ENCODE data around the gene STPG4. TPM values are rescaled to one million over a fixed set of nuclear protein-coding genes. Genes with fewer than 3 reads are reported as not detected.

STPG4 gene
- total RNA-seq, 1 experiment from 2014 or later, result not detected

- Histone ChIP-seq H3K9me2 (replicated peaks; ENCODE audit: insufficient read depth, low read length) (no peaks in the 10 kb centered on the region), H3K4me3 (ENCODE audit: low read length) (no peak overlapping the region), H3K4me1 (ENCODE audit: low read length) (peaks cover 5% of the 10 kb centered on the region), H3K4me2 (ENCODE audit: low read depth, low read length, poor library complexity, severe bottlenecking) (no peak overlapping the region), H3K27me3 (ENCODE audit: low read length) (no peaks in the 10 kb centered on the region), H2AFZ (ENCODE audit: low read length) (no peak overlapping the region), H3K9me3 (ENCODE audit: low read length) (no peaks in the 10 kb centered on the region), H4K20me1 (ENCODE audit: insufficient read depth, low read depth, low read length) (no peaks in the 10 kb centered on the region), H3K36me3 (ENCODE audit: insufficient read depth, low read length) (no peaks in the 10 kb centered on the region), H3K27ac (ENCODE audit: low read length) (no peak overlapping the region), H3K9ac (ENCODE audit: low read length) (no peak overlapping the region), H3K79me2 (ENCODE audit: low read length) (no peaks in the 10 kb centered on the region)
- no peak for DNase-seq
Measured at GRCh38 chr2:47091118-47091517, 64.0 kb downstream of the STPG4 start.

GRCh38 chr2:47089083-47089464, 66.0 kb downstream of the STPG4 start:
- Histone ChIP-seq H3K27ac (ENCODE audit: low read length) (no peak overlapping the region), H3K4me2 (ENCODE audit: low read depth, low read length, poor library complexity, severe bottlenecking) (no peak overlapping the region), H2AFZ (ENCODE audit: low read length) (no peak overlapping the region), H3K27me3 (ENCODE audit: low read length) (no peaks in the 10 kb centered on the region), H4K20me1 (ENCODE audit: insufficient read depth, low read depth, low read length) (no peaks in the 10 kb centered on the region), H3K36me3 (ENCODE audit: insufficient read depth, low read length) (no peaks in the 10 kb centered on the region), H3K4me1 (ENCODE audit: low read length) (peaks cover 5% of the 10 kb centered on the region), H3K79me2 (ENCODE audit: low read length) (no peaks in the 10 kb centered on the region), H3K9ac (ENCODE audit: low read length) (no peak overlapping the region), H3K4me3 (ENCODE audit: low read length) (no peak overlapping the region), H3K9me3 (ENCODE audit: low read length) (no peaks in the 10 kb centered on the region), H3K9me2 (replicated peaks; ENCODE audit: insufficient read depth, low read length) (no peaks in the 10 kb centered on the region)
- DNase-seq, result no peak

DNA sequence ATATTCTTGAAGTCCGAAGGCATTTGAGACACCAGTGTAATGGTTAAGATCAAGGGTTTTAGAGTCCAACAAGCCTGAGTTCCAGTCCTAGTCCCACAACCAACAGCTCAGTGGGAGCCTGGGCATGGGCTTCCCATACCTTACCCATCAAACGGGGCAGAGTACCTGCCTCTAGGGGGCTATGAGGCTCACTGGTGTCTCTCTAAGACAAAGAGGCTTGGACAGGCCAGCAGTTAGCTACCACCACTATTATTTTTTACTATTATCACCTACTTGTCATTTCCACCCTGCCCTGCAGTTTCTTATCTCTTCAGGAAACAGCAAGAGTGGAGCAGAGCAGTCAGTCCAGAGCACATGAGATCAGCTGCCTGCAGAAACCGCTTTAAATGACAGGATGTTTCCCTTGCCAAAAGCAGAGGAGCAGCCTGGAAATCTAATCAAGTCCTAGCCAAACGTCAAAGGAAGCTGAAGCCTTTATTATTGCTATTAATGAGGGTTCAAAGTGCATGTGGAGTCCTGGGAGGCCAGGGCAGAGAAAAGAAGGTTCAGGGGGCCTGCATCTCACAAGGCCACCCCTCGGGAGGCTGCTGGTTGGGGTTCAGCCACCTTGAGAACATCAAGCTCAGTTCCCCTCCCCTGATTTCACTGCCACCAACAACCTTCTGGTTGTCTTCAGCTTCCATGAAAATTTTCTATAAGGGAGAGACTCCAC, 66.6 kb downstream of the STPG4 start:
- Histone ChIP-seq H3K27me3 (ENCODE audit: low read length) (no peaks in the 10 kb centered on the region), H3K79me2 (ENCODE audit: low read length) (no peaks in the 10 kb centered on the region), H3K4me1 (ENCODE audit: low read length) (peaks cover 5% of the 10 kb centered on the region), H4K20me1 (ENCODE audit: insufficient read depth, low read depth, low read length) (no peaks in the 10 kb centered on the region), H3K9ac (ENCODE audit: low read length) (no peak overlapping the region), H3K9me3 (ENCODE audit: low read length) (no peaks in the 10 kb centered on the region), H3K9me2 (replicated peaks; ENCODE audit: insufficient read depth, low read length) (no peaks in the 10 kb centered on the region), H2AFZ (ENCODE audit: low read length) (no peak overlapping the region), H3K36me3 (ENCODE audit: insufficient read depth, low read length) (no peaks in the 10 kb centered on the region), H3K4me2 (ENCODE audit: low read depth, low read length, poor library complexity, severe bottlenecking) (no peak overlapping the region), H3K27ac (ENCODE audit: low read length) (no peak overlapping the region), H3K4me3 (ENCODE audit: low read length) (no peak overlapping the region)
- no peak for DNase-seq

DNA sequence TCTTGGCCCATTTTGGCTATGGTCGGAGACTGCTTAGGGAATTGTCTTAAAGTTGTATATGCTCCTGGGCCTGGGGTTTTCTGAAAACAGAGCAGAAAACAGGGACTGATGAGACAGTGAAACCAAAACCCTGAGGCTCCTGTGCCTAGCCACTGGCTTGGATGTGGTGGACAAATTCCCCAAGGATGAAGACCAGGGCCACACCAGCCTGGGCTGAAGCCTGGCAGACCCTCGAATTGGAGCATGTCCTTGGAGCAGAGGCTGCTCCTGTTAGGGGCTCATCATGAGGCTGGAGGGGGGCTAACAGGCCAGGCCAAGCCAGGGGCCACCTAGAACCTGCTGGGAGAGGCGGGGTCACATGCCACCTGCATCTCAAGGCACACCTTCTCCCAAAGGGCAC, 68.1 kb downstream of the STPG4 start:
- H3K79me2 ChIP-seq (ENCODE audit: low read length), result no peaks in the 10 kb centered on the region
- peaks cover 5% of the 10 kb centered on the region for H3K4me1 ChIP-seq (ENCODE audit: low read length)
- no peaks in the 10 kb centered on the region for H4K20me1 ChIP-seq (ENCODE audit: insufficient read depth, low read depth, low read length)
- H3K4me3 ChIP-seq (ENCODE audit: low read length), result no peak overlapping the region
- no peaks in the 10 kb centered on the region for H3K36me3 ChIP-seq (ENCODE audit: insufficient read depth, low read length)
- H3K4me2 ChIP-seq (ENCODE audit: low read depth, low read length, poor library complexity, severe bottlenecking), result no peak overlapping the region
- no peak overlapping the region for H3K9ac ChIP-seq (ENCODE audit: low read length)
- H3K27me3 ChIP-seq (ENCODE audit: low read length), result no peaks in the 10 kb centered on the region
- no peak overlapping the region for H2AFZ ChIP-seq (ENCODE audit: low read length)
- no peaks in the 10 kb centered on the region for H3K9me2 ChIP-seq (replicated peaks; ENCODE audit: insufficient read depth, low read length)
- H3K9me3 ChIP-seq (ENCODE audit: low read length), result no peaks in the 10 kb centered on the region
- H3K27ac ChIP-seq (ENCODE audit: low read length), result no peak overlapping the region
- DNase-seq, result no peak

- Histone ChIP-seq H3K4me1 (ENCODE audit: low read length) (peaks cover 5% of the 10 kb centered on the region), H3K4me3 (ENCODE audit: low read length) (no peak overlapping the region), H3K79me2 (ENCODE audit: low read length) (no peaks in the 10 kb centered on the region), H3K4me2 (ENCODE audit: low read depth, low read length, poor library complexity, severe bottlenecking) (no peak overlapping the region), H4K20me1 (ENCODE audit: insufficient read depth, low read depth, low read length) (no peaks in the 10 kb centered on the region), H2AFZ (ENCODE audit: low read length) (no peak overlapping the region), H3K27ac (ENCODE audit: low read length) (no peak overlapping the region), H3K9me2 (replicated peaks; ENCODE audit: insufficient read depth, low read length) (no peaks in the 10 kb centered on the region), H3K9me3 (ENCODE audit: low read length) (no peaks in the 10 kb centered on the region), H3K36me3 (ENCODE audit: insufficient read depth, low read length) (no peaks in the 10 kb centered on the region), H3K9ac (ENCODE audit: low read length) (no peak overlapping the region), H3K27me3 (ENCODE audit: low read length) (no peaks in the 10 kb centered on the region)
- DNase-seq, result no peak
Measured at GRCh38 chr2:47086571-47086970, 68.5 kb downstream of the STPG4 start.

DNA sequence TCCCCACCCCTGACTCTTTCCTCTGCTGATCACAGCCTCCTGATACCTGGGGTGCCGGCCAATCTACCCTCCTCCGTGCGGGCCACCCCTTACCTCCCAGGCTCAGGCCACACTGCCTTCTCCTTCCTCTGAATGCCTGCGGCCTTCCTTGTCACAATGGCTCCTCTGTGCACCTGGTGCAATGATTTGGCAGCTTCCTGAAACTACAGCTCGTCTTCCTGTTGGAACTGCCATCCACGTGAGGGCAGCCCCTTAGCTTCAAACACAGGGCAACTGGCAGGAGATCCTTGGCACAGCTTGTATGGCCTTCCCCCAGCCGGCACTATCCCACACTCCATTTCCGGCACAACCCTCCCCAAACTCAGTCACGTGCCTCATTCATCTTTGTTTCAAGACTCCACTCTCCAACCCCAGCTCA, 69.0 kb downstream of the STPG4 start:
- H3K4me3 ChIP-seq (ENCODE audit: low read length), result no peak overlapping the region
- no peak for DNase-seq
- H3K36me3 ChIP-seq (ENCODE audit: insufficient read depth, low read length), result no peaks in the 10 kb centered on the region
- no peak overlapping the region for H3K27ac ChIP-seq (ENCODE audit: low read length)
- no peaks in the 10 kb centered on the region for H3K27me3 ChIP-seq (ENCODE audit: low read length)
- H3K4me1 ChIP-seq (ENCODE audit: low read length), result peaks cover 5% of the 10 kb centered on the region
- no peaks in the 10 kb centered on the region for H3K79me2 ChIP-seq (ENCODE audit: low read length)
- no peaks in the 10 kb centered on the region for H3K9me2 ChIP-seq (replicated peaks; ENCODE audit: insufficient read depth, low read length)
- no peaks in the 10 kb centered on the region for H4K20me1 ChIP-seq (ENCODE audit: insufficient read depth, low read depth, low read length)
- H3K9ac ChIP-seq (ENCODE audit: low read length), result no peak overlapping the region
- no peak overlapping the region for H3K4me2 ChIP-seq (ENCODE audit: low read depth, low read length, poor library complexity, severe bottlenecking)
- H3K9me3 ChIP-seq (ENCODE audit: low read length), result no peaks in the 10 kb centered on the region
- no peak overlapping the region for H2AFZ ChIP-seq (ENCODE audit: low read length)

DNA sequence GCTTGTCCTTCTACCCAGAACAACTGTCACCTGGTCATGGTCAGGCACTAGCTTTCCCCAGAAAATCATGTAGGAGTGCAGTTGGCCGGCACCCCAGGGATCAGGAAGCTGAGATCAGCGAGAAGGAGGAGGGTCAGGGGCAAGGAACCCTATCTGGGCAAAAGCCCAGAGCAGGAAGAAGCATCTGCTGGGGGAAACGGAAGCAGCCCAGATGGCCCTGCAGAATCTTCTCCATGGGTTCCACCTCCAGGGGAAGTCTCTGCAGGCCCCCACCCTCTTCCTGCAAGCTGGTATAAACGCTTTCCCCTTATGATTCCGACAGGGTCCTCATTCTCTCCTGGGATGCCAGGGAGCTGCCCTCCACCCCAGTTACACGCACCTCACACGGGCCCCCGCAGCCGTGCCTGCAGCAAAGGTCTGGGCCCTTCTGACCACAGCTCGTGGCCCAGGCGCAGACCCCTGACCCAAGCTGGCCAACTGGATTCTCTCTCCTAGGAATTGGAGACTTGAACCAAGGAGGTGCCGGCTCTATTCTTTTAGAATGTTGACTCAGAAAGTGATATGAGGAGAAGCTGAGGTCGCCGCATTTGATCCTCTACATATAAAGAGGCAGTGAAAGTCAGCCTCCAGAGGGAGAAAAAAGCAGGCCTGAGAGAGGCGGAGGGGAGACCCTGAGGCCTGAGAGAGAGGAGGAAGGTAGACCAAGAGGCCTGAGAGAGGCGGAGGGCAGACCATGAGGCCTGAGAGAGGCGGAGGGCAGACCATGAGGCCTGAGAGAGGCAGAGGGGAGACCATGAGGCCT, 71.0 kb downstream of the STPG4 start:
- Histone ChIP-seq H2AFZ (ENCODE audit: low read length) (no peak overlapping the region), H3K79me2 (ENCODE audit: low read length) (no peaks in the 10 kb centered on the region), H3K27me3 (ENCODE audit: low read length) (no peaks in the 10 kb centered on the region), H4K20me1 (ENCODE audit: insufficient read depth, low read depth, low read length) (no peaks in the 10 kb centered on the region), H3K9me3 (ENCODE audit: low read length) (no peaks in the 10 kb centered on the region), H3K9ac (ENCODE audit: low read length) (no peak overlapping the region), H3K27ac (ENCODE audit: low read length) (no peak overlapping the region), H3K4me1 (ENCODE audit: low read length) (no peaks in the 10 kb centered on the region), H3K36me3 (ENCODE audit: insufficient read depth, low read length) (no peaks in the 10 kb centered on the region), H3K9me2 (replicated peaks; ENCODE audit: insufficient read depth, low read length) (no peaks in the 10 kb centered on the region), H3K4me2 (ENCODE audit: low read depth, low read length, poor library complexity, severe bottlenecking) (no peak overlapping the region), H3K4me3 (ENCODE audit: low read length) (no peak overlapping the region)
- DNase-seq, result no peak

GRCh38 chr2:47083485-47083884, 71.6 kb downstream of the STPG4 start:
- Histone ChIP-seq H3K4me2 (ENCODE audit: low read depth, low read length, poor library complexity, severe bottlenecking) (no peak overlapping the region), H3K9ac (ENCODE audit: low read length) (no peak overlapping the region), H3K4me3 (ENCODE audit: low read length) (no peak overlapping the region)

More at GRCh38 chr2:47083485-47083884, 71.6 kb downstream of the STPG4 start:
- Histone ChIP-seq H3K27me3 (ENCODE audit: low read length) (no peaks in the 10 kb centered on the region), H3K9me2 (replicated peaks; ENCODE audit: insufficient read depth, low read length) (no peaks in the 10 kb centered on the region), H2AFZ (ENCODE audit: low read length) (no peak overlapping the region), H3K36me3 (ENCODE audit: insufficient read depth, low read length) (no peaks in the 10 kb centered on the region), H3K27ac (ENCODE audit: low read length) (no peak overlapping the region), H4K20me1 (ENCODE audit: insufficient read depth, low read depth, low read length) (no peaks in the 10 kb centered on the region), H3K9me3 (ENCODE audit: low read length) (no peaks in the 10 kb centered on the region), H3K79me2 (ENCODE audit: low read length) (no peaks in the 10 kb centered on the region), H3K4me1 (ENCODE audit: low read length) (no peaks in the 10 kb centered on the region)
- no peak for DNase-seq
